ENCODE measurements around the gene TRIM25. TPM values are rescaled to one million over a fixed set of nuclear protein-coding genes. Genes with fewer than 3 reads are reported as not detected.
A peak's percentile ranks its signal among the peaks of the same experiment; 100 is the strongest.

Gene TRIM25
- total and polyA plus RNA-seq, 5 donors = 9.8 to 25.7 (median 20.8) TPM

GRCh38 chr17:56909742-56910508 lies 3.9 kb downstream of the TRIM25 start:
- Histone ChIP-seq H3K4me1 (ENCODE audit: control insufficient read depth, insufficient read depth, low read length) (peaks cover 6% of the 10 kb centered on the region), H3K9me3 (ENCODE audit: control insufficient read depth, low read length) (no peaks in the 10 kb centered on the region), H3K27me3 (ENCODE audit: control insufficient read depth, insufficient read depth) (no peaks in the 10 kb centered on the region), H3K27ac (ENCODE audit: low read length) (peak overlapping the region; percentile 66), H3K4me3 (ENCODE audit: low read length) (no peak overlapping the region)
- DNase-seq (peak; percentile 61 to 76 (median 64)), ATAC-seq (peak; percentile 44 to 62)
- intact Hi-C loops (cut with DNase I) = loop anchor here in 2 of 4 donors (5.0 to 10.0 kb wide), 2 partner anchors 65 to 78 kb away; partner anchors contain the start of genes C17orf67 (in 1 of the 2) and DGKE (in 1 of the 2)
- 52% methylated on average over 6 of the region's 6 CpGs for WGBS

GRCh38 chr17:56908001-56908542 lies 5.8 kb downstream of the TRIM25 start:
- Histone ChIP-seq H3K27me3 (ENCODE audit: control insufficient read depth, insufficient read depth) (no peaks in the 10 kb centered on the region), H3K9me3 (ENCODE audit: control insufficient read depth, low read length) (no peaks in the 10 kb centered on the region), H3K4me1 (ENCODE audit: control insufficient read depth, insufficient read depth, low read length) (peaks cover 6% of the 10 kb centered on the region), H3K27ac (ENCODE audit: low read length) (no peak overlapping the region), H3K4me3 (ENCODE audit: low read length) (no peak overlapping the region)
- DNase-seq = peak; percentile 64 to 88 (median 84)
- peak; percentile 31 to 34 for ATAC-seq
- intact Hi-C loops (cut with DNase I) = loop anchor here in 1 of 4 donors (10.0 kb wide), 1 partner anchor 63 kb away; no protein-coding TSS in a partner anchor
- WGBS = 69% methylated on average over 9 of the region's 9 CpGs

- H3K9me3 ChIP-seq (ENCODE audit: control insufficient read depth, low read length) = no peaks in the 10 kb centered on the region
- ATAC-seq (no peak), DNase-seq (no peak)
- H3K27me3 ChIP-seq (ENCODE audit: control insufficient read depth, insufficient read depth) = no peaks in the 10 kb centered on the region
- no peaks in the 10 kb centered on the region for H3K4me1 ChIP-seq (ENCODE audit: control insufficient read depth, insufficient read depth, low read length)
- H3K27ac ChIP-seq (ENCODE audit: low read length) = no peak overlapping the region
- H3K4me3 ChIP-seq (ENCODE audit: low read length) = no peak overlapping the region
- 95% methylated on average over 5 of the region's 5 CpGs for WGBS
- intact Hi-C loops (cut with DNase I) = loop anchor here in 1 of 4 donors (10.0 kb wide), 1 partner anchor 59 kb away; no protein-coding TSS in a partner anchor
These were observed 10.3 kb downstream of the TRIM25 start for GRCh38 chr17:56903560-56903959.

DNA sequence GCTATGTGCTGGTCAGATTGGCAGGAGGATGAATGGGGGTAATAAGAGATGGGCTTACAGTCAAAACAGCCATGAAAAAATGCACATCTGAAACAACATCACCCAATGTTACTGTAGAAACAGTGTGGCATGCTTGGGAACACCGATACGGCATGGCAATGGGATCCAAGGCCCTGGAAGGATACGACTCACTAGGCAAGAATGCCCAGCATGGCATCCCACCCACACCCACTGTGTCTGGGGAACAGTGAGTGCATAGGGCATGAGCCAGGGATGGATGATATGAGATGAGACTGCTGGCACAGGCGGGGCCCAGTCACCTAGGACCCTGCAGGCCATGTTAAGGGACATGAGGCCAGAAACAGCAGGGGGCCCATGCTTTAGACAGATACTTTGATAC lies 11.5 kb downstream of the TRIM25 start:
- H3K4me1 ChIP-seq (ENCODE audit: control insufficient read depth, insufficient read depth, low read length) = no peaks in the 10 kb centered on the region
- ATAC-seq = peak; percentile 9 to 24
- WGBS = 93% methylated on average over 4 of the region's 4 CpGs
- H3K27ac ChIP-seq (ENCODE audit: low read length) = no peak overlapping the region
- no peaks in the 10 kb centered on the region for H3K9me3 ChIP-seq (ENCODE audit: control insufficient read depth, low read length)
- H3K27me3 ChIP-seq (ENCODE audit: control insufficient read depth, insufficient read depth) = no peaks in the 10 kb centered on the region
- intact Hi-C loops (cut with DNase I) = loop anchor here in 1 of 4 donors (10.0 kb wide), 1 partner anchor 58 kb away; no protein-coding TSS in a partner anchor
- no peak overlapping the region for H3K4me3 ChIP-seq (ENCODE audit: low read length)
- no peak for DNase-seq

DNA sequence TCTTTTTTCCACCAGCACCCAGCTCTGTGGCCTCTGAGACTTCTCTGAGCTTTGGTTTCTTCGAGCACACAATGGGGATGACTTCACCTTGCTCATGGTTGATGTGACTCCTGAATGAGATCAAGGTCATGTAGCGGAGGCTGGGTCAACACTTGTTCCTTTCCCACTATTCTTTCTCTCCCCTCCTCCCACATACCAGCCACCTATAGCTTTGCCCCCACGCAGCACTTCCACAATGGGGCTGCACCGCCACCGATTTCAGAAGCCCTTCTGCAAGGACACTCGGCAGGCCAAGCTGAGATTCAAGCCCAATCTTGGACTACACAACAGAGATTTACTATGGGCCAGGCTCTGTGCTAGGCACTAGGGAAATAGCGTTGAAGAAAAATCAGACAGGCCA lies 14.4 kb downstream of the TRIM25 start:
- intact Hi-C loops (cut with DNase I) = no loop called here
- H3K4me1 ChIP-seq (ENCODE audit: control insufficient read depth, insufficient read depth, low read length) = no peaks in the 10 kb centered on the region
- DNase-seq (no peak), ATAC-seq (no peak)
- H3K9me3 ChIP-seq (ENCODE audit: control insufficient read depth, low read length) = no peaks in the 10 kb centered on the region
- no peaks in the 10 kb centered on the region for H3K27me3 ChIP-seq (ENCODE audit: control insufficient read depth, insufficient read depth)
- no peak overlapping the region for H3K27ac ChIP-seq (ENCODE audit: low read length)
- WGBS = 87% methylated on average over 7 of the region's 7 CpGs
- H3K4me3 ChIP-seq (ENCODE audit: low read length) = no peak overlapping the region

- Histone ChIP-seq H3K9me3 (ENCODE audit: control insufficient read depth, low read length) (no peaks in the 10 kb centered on the region), H3K4me1 (ENCODE audit: control insufficient read depth, insufficient read depth, low read length) (no peaks in the 10 kb centered on the region), H3K27ac (ENCODE audit: low read length) (no peak overlapping the region), H3K27me3 (ENCODE audit: control insufficient read depth, insufficient read depth) (no peaks in the 10 kb centered on the region), H3K4me3 (ENCODE audit: low read length) (no peak overlapping the region)
- intact Hi-C loops (cut with DNase I) = no loop called here
- 69% methylated on average over 9 of the region's 9 CpGs for WGBS
- ATAC-seq = peak in 1 of 2 donors; percentile 66
- peak in 2 of 3 donors; percentile 56 to 66 for DNase-seq
These were observed 15.0 kb downstream of the TRIM25 start for GRCh38 chr17:56898874-56899273.

DNA sequence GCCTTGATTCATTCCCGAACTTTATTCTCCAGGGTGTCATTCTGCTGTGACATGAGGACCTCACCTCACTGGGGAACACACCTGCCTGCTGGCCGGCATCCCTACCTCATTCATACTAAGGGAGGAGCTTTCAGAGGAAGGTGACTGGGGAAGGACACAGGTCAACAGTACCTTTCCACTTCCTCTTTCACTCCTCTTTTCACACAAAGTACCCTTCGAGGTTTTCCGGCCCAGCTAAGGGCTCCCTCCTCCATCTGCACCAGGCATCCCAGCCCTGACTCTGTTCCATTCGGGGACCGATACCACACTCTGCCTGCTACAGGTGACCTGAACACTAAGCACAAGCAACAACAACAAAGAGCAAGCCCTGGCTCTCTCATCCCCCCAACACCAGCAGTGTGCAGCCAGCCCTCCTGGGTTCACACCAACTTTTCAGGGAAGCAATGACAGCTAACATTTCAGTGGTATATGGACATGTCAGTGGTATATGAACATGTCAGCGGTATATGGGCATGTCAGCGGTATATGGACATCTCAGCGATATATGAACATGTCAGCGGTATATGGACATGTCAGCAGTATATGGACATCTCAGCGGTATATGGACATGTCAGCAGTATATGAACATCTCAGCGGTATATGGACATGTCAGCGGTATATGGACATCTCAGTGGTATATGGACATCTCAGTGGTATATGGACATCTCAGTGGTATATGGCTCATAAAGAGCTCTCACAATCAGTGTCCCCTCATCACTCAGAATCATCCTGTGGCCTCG lies 16.0 kb downstream of the TRIM25 start:
- intact Hi-C loops (cut with DNase I) = no loop called here
- no peak overlapping the region for H3K27ac ChIP-seq (ENCODE audit: low read length)
- H3K27me3 ChIP-seq (ENCODE audit: control insufficient read depth, insufficient read depth) = no peaks in the 10 kb centered on the region
- H3K4me1 ChIP-seq (ENCODE audit: control insufficient read depth, insufficient read depth, low read length) = no peaks in the 10 kb centered on the region
- WGBS = 96% methylated on average over 14 of the region's 14 CpGs
- no peaks in the 10 kb centered on the region for H3K9me3 ChIP-seq (ENCODE audit: control insufficient read depth, low read length)
- H3K4me3 ChIP-seq (ENCODE audit: low read length) = no peak overlapping the region
- no peak for DNase-seq
- ATAC-seq = no peak

DNA sequence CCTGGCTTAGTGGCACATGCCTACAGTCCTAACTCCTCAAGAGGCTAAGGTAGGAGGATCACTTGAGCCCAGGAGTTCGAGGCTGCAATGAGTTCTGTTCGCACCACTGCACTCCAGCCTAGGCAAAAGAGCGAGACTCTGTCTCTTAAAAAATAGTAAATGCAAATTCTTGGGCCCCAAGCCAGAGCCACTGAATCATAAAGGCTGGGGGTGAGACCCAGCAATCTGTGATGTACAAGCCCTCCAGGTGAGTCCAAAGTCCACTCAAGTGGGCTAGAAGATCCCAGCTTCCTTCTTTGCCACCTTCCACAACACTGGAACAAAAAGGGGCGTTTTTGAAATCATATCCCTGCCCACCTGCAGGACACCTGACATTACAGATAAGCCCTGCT lies 16.9 kb downstream of the TRIM25 start:
- Histone ChIP-seq H3K27me3 (ENCODE audit: control insufficient read depth, insufficient read depth) (no peaks in the 10 kb centered on the region), H3K9me3 (ENCODE audit: control insufficient read depth, low read length) (no peaks in the 10 kb centered on the region), H3K27ac (ENCODE audit: low read length) (no peak overlapping the region), H3K4me1 (ENCODE audit: control insufficient read depth, insufficient read depth, low read length) (no peaks in the 10 kb centered on the region), H3K4me3 (ENCODE audit: low read length) (no peak overlapping the region)
- WGBS = 96% methylated on average over 4 of the region's 4 CpGs
- intact Hi-C loops (cut with DNase I) = no loop called here
- DNase-seq (no peak), ATAC-seq (no peak)

DNA sequence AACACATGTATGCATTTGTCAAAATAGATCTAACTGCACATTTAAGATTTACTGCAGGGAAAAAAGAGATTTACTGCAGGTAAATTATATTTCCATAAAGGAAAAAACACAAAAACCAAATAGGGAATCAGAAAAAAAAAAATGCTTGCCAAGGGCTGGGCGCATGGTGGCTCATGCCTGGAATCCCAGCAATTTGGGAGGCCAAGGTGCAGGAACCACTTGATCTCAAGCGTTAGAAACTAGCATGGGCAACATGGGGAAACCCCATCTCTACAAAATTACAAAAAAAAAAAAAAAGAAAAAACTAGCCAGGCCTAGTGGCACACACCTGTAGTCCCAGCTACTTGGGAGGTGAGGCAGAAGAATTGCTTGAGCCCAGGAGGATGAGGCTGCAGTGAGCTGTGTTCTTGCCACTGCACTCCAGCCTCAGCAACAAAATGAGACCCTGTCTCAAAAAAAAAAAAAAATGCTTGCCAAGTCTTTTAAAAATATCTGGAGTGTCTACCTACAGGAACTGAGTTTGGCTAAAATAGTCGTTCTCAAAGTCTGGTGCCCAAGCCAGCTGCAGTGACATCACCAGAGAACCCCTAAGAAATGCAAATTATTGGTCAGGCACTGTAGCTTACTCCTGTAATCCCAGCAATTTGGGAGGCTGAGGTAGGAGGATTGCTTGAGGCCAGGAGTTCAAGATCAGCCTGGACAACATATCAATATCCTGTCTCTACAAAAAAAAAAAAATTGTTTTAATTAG lies 17.5 kb downstream of the TRIM25 start:
- Histone ChIP-seq H3K9me3 (ENCODE audit: control insufficient read depth, low read length) (no peaks in the 10 kb centered on the region), H3K27me3 (ENCODE audit: control insufficient read depth, insufficient read depth) (no peaks in the 10 kb centered on the region), H3K4me1 (ENCODE audit: control insufficient read depth, insufficient read depth, low read length) (no peaks in the 10 kb centered on the region), H3K27ac (ENCODE audit: low read length) (no peak overlapping the region), H3K4me3 (ENCODE audit: low read length) (no peak overlapping the region)
- no peak for ATAC-seq
- intact Hi-C loops (cut with DNase I) = no loop called here
- 68% methylated on average over 3 of the region's 3 CpGs for WGBS
- no peak for DNase-seq

DNA sequence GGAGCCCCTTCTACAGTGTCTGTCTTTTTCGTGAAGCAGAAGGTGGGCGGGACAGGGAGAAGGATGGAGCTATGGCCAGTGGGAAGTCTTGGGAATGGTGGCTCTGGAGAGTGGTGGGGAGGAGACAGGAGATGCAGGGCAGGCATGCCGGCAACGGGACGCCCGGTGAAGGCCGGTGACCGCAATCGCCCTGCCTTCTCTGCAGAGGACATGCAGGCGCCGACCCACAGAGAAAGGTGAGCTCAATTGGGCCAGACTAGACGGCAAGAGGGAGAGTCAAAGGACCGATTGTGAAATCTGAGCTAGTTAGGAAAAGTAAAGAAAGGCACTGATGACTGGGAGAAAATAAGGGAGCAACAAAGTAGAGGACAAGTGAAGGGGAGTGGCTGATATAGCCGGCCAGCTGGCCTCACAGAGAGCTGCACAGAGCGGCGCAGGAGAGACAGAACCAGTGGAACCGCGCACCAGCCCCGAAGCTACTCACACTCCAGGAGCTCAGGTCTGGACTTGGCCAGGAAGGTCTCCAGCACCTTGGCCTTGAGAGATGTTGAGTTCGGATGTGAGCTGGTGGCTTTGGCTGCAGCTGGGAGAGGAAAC lies 18.9 kb downstream of the TRIM25 start:
- no peaks in the 10 kb centered on the region for H3K4me1 ChIP-seq (ENCODE audit: control insufficient read depth, insufficient read depth, low read length)
- no peak overlapping the region for H3K4me3 ChIP-seq (ENCODE audit: low read length)
- intact Hi-C loops (cut with DNase I) = no loop called here
- DNase-seq = no peak
- no peaks in the 10 kb centered on the region for H3K9me3 ChIP-seq (ENCODE audit: control insufficient read depth, low read length)
- H3K27me3 ChIP-seq (ENCODE audit: control insufficient read depth, insufficient read depth) = no peaks in the 10 kb centered on the region
- H3K27ac ChIP-seq (ENCODE audit: low read length) = no peak overlapping the region
- no peak for ATAC-seq
- 93% methylated on average over 20 of the region's 20 CpGs for WGBS

Data from right cardiac atrium (tissue), 5 donors.